T-helper 9 cell (primary cell): ENCODE data around the gene TCERG1L.
"Not testable (repeated sequence)": the region's sequence is repeated elsewhere in the genome, so short reads cannot be mapped to it uniquely, and the experiment has no call there.

ENCODE experiments used
- DNase-seq: peaks from one replicate; pipeline ENCODE4 v3.0.0-alpha.2; 2020

The TCERG1L gene

GRCh38 chr10:131117416-131118212 lies 193.9 kb downstream of the TCERG1L start:
- no peak for DNase-seq

- no peak for DNase-seq
Observed at GRCh38 chr10:131116991-131117375, 194.5 kb downstream of the TCERG1L start.

DNA sequence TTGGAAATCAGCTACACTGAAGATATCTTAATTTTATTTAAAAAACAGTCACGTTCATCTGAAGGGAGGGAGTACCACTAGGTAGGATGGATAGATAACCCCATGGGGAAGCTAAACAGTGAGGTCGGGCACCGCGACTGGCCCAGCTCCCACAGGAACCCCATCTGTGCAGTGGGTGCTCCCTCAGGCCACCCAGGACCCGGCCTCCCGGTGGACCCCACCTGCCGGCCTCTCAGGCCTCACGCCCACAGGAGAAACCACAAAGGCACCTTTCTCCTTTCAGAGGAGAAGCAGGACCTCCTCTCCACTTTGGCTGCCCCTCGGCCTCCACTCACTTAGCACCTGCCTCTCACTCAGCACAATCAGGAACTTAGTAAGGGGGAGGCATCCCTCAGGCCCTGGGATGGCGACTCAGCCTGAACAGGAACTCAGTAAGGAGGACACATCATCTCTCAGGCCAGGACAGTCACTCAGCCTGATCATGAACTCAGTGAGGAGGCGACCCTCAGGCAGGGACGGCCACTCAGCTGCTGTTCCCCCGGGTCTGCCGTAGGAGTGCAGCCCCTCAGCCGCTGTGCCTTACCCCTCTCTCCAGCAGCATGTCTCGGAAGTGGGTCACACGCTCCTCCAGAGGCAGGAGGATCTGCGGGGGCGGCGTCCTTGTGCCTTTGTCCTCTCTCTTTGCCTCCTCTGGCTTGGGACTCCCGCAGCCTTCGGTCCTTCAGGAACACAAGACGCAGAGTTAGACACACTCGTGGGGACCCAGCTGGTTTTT lies 195.1 kb downstream of the TCERG1L start:
- no peak for DNase-seq

GRCh38 chr10:131115801-131116200 lies 195.7 kb downstream of the TCERG1L start:
- DNase-seq, result no peak

DNA sequence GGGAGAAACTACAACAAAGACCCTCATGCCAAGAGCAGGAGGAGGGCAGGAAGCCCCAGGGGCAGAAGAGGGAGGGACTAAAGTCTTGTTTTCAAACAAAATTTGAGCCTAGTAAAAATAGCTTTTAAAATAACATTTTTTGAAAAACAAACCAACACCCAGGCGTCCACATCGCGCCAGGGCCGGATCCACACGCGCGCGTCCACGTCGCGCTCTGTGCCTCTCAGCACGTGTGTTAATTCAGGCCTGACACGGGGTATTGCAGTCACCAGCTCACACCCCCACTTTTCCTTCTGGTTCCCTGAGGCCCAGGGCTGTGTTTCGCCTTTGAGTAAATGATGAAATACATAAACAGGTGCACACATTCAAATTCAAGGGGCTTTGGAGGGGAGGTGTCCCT lies 196.2 kb downstream of the TCERG1L start:
- DNase-seq, result no peak

DNA sequence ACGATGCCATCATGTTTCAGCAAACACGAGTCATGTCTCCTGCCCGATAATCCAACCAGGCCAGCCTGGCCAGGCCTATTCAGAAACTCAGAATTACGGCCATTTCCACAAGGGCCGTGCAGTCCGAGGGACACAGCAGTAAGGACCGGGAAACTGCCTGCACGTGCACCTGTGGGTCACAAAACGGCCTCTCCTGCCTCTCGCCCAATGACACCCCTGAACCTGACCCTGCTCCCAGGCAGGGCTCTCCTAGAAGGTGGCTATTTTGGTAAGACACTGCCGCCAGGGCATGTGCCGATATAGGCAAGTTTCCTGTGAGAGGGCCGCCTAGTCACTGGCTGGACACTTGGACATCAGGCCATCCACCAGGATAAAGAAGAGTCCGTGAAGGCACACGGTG lies 196.7 kb downstream of the TCERG1L start:
- DNase-seq, result no peak

GRCh38 chr10:131113709-131114291 lies 197.7 kb downstream of the TCERG1L start:
- no peak for DNase-seq

GRCh38 chr10:131113165-131113564 lies 198.4 kb downstream of the TCERG1L start:
- no peak for DNase-seq

DNA sequence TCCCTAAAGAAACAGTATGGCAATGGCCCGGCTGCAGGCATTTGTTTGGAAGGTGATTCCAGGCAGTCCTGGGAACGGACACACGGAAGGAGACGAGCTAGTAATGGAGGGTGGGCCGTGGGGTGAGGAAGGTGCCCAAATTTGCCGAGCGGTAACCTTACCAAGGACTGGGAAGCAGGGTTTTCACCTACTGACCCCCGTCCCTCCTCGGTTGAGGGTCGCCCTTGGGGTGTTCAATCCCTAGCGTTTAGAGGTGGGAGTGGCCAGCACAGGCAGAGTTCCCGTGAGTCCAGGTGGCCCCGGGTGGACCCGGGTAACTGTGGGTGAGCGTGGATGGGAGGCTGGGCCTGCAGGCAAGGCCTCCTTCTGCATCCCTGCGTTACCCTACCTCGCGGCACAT lies 198.8 kb downstream of the TCERG1L start:
- no peak for DNase-seq

DNA sequence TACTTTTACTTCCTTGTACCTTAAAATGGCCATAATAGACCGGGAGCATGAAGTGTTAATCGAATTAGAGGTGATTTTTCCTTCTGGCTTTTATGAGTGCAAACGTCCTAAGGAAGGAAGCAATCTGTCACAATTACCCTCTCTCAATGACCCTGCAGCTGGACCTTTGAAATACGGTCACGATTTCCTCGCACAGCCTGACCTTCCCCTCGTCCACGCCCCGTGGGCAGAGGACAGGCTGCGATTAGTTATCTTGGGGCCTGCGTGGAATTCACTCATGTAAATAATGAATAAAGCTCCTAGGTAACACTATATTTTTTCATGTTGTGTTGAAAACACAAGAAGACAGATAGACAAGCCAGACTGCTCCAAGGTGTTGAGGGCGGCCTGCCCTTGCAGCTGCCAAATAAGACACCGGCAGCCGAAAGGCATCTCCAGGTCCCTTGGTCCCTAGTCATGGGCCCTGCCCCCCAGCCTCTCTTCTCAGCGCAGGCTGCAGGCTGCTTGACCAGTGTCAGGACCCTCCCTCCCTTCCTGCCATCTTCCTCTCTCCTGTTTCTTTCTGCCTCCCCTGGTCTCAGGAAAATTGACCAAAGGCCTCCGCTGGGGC lies 199.9 kb downstream of the TCERG1L start:
- DNase-seq, result no peak

GRCh38 chr10:131111007-131111406 lies 200.5 kb downstream of the TCERG1L start:
- DNase-seq, result no peak

DNA sequence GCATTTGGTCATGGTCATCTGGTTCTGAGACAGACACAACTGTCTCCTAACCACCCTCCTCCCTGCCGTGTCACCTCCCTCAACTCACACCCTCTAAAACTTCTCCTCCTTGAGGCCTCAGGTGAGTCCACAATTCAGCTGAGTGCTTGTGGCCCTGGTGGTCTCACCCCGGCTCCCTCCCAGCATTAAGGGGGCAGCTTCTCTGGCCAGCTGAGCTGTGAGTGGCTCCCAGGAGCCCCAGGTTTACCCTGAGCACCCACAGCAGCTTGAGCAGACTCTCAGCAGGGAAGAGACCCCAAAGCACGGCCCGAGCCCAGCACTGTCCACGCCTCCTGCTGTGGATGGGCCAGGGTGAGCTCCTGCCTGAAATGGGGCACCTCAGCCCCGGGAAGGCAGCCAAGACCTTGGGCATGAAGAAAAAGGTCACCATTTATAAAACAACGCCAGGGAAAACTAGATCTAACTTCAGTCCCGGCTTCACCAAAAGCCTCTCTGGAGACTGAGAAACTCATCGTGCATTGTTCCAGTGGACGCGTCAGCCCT lies 201.2 kb downstream of the TCERG1L start:
- no peak for DNase-seq

DNA sequence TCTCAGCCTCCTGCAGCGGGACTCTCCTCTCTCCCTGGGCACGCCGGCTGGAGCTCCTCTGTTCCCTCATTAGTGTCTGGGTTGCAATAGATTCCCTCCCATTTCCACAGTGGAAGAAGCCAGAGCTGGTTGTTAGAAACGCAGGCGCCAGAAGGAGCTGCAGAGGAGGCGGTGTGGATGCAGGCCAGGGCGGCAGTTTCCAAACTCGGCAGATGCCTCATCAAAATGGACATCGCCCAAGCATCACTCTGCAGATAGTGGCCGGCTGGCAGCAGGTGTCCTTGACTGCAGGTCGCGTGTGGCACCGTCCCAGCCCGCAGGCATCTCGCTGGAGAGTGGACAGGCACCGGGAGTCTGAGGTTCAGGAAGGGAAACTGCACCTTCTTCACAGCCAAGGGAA lies 201.8 kb downstream of the TCERG1L start:
- DNase-seq, result no peak

DNA sequence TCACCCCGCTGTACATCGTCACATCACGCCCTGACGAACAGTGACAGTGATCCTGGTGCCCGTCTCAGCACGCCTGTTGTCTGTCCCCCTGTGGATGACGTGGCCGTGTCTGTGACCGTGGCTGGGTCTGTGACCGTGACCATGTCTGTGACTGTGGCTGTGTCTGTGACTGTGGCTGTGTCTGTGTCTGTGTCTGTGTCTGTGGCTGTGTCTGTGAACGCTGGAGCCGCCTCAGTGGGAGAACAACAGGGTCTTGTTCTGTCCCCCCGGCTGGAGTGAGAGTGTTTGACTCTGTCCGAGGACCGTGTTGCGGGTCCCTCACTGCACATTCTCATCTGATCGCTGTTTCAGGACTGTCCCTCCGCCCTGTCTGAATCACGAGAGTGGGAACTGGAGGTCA lies 202.2 kb downstream of the TCERG1L start:
- no peak for DNase-seq

GRCh38 chr10:131107970-131108369 lies 203.6 kb downstream of the TCERG1L start:
- DNase-seq, result no peak

GRCh38 chr10:131102676-131103075 lies 208.8 kb downstream of the TCERG1L start:
- no peak for DNase-seq

- no peak for DNase-seq
Observed at GRCh38 chr10:131102147-131102546, 209.4 kb downstream of the TCERG1L start.

GRCh38 chr10:131100418-131101410 lies 210.8 kb downstream of the TCERG1L start:
- not testable (repeated sequence) for DNase-seq

GRCh38 chr10:131099028-131099726 lies 212.3 kb downstream of the TCERG1L start:
- no peak for DNase-seq

DNA sequence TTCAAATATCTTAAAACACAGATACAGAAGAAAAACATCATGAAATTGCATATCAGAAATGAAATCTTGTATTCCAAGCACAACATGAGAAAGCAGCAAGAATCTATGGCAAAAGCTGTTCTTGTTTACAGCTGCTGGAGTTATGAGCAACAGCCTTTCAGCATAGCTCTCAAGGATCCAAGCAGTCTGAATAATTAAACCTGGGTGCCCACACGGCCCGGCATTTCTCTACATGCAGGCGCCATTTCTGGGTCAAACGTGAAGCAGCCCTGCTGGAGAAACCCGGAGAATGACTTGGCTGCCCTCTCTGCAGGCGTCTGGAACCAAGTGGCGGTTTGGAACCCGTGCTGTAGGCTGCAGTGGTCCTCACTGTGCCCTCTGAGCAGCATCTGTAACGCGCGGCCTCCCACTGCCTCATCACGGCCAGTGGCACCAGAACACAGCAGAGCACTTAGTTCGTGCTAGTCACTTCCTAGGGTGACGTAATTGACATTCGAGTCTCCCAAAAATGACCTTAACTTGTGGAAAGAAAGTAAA lies 213.0 kb downstream of the TCERG1L start:
- DNase-seq, result no peak

DNA sequence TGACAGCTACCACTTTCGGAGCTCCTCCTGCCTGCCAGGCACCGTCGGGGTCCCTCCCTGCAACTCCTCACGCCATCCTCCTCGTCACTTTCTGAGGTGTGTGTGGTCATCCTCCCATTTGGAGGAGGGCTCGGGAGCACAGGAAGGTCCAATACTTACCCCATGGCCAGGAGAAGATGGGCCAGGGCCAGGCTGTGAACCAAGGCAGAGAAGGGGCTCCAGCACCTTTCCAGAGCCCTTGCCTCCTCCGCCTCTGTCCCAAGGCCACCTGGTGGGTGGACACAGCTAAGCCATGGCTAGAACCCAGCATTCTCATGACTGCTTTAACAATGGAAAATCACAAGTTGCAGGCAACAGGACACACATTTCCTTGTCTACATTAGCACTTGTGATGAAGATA lies 215.5 kb downstream of the TCERG1L start:
- no peak for DNase-seq
